HEK293 (cell line): ENCODE data around the gene MPC2.

Experiments used
- CTCF ChIA-PET: fragments of 350-600 bp; formaldehyde crosslinking; extraction: SDS; loops from one replicate; lab custom pipeline; 2021; ENCODE audit warnings: antibody characterized with exemption; lab: Yijun Ruan, JAX
- POLR2A ChIA-PET: fragments of 300-600 bp; formaldehyde crosslinking; extraction: SDS; loops from one replicate; lab custom pipeline; 2020; ENCODE audit warnings: antibody characterized with exemption, inconsistent platforms; lab: Yijun Ruan, JAX
- H3K27ac ChIP-seq: fragments of 200-500 bp; sonication (Bioruptor generic); 2 replicates; pipeline ENCODE4 v1.5.1; 2014; ENCODE audit warnings: low read depth, low read length, control low read depth, inconsistent platforms; ENCODE audit errors: extremely low read depth
- H3K36me3 ChIP-seq, 2 experiments: fragments of 200-500 bp in 1 of 2; sonication (Bioruptor generic) in 1 of 2; 1 replicate in 1 of 2; 2 replicates in 1 of 2; pipeline ENCODE4 v1.5.1; 2014 to 2017; ENCODE audit warnings: inconsistent platforms in 2 of 2, low read length in 2 of 2; ENCODE audit not compliant: control insufficient read depth in 2 of 2, insufficient read depth in 1 of 2
- H3K4me1 ChIP-seq: fragments of 200-500 bp; sonication (Bioruptor generic); 2 replicates; pipeline ENCODE4 v1.5.1; 2014; ENCODE audit warnings: mild to moderate bottlenecking, low read length, inconsistent platforms; ENCODE audit not compliant: control insufficient read depth, insufficient read depth
- H3K4me3 ChIP-seq: 2 replicates; pipeline ENCODE4 v1.5.1; 2011; ENCODE audit warnings: low read depth, mild to moderate bottlenecking, control low read depth, low read length, moderate library complexity
- H3K9me3 ChIP-seq: fragments of 200-500 bp; sonication (Bioruptor generic); 2 replicates; pipeline ENCODE4 v1.5.1; 2014; ENCODE audit warnings: low read depth, low read length, inconsistent platforms; ENCODE audit not compliant: control insufficient read depth, insufficient read depth
- BCL11A ChIP-seq: fragments of 450-650 bp; formaldehyde crosslinking; IDR thresholded peaks from 2 replicates; pipeline ENCODE4 v1.5.1; 2016; ENCODE audit warnings: low read depth, missing biosample characterization, missing genetic modification characterization
- FEZF1 ChIP-seq: fragments of 450-650 bp; formaldehyde crosslinking; IDR thresholded peaks from 2 replicates; pipeline ENCODE4 v1.5.1; 2016; ENCODE audit warnings: missing biosample characterization, missing genetic modification characterization
- GFI1B ChIP-seq: fragments of 450-650 bp; formaldehyde crosslinking; IDR thresholded peaks from 2 replicates; pipeline ENCODE4 v1.5.1; 2016; ENCODE audit warnings: missing biosample characterization, missing genetic modification characterization
- GLI2 ChIP-seq: fragments of 450-650 bp; formaldehyde crosslinking; IDR thresholded peaks from 2 replicates; pipeline ENCODE4; 2017; ENCODE audit warnings: missing biosample characterization, missing genetic modification characterization, low read depth, borderline replicate concordance
- HOXD13 ChIP-seq: sonication (generic); formaldehyde crosslinking; IDR thresholded peaks from 2 replicates; pipeline ENCODE4 v1.8.0; 2022; ENCODE audit warnings: missing genetic modification reagents, borderline replicate concordance
- IKZF3 ChIP-seq: fragments of 450-650 bp; IDR thresholded peaks from 2 replicates; pipeline ENCODE4 v1.5.0; 2018; ENCODE audit warnings: missing biosample characterization, mild to moderate bottlenecking, missing genetic modification characterization, moderate library complexity
- MYNN ChIP-seq: fragments of 450-650 bp; formaldehyde crosslinking; IDR thresholded peaks from 2 replicates; pipeline ENCODE4 v1.5.1; 2016; ENCODE audit warnings: missing biosample characterization, missing genetic modification characterization, borderline replicate concordance
- MZF1 ChIP-seq: fragments of 450-650 bp; formaldehyde crosslinking; IDR thresholded peaks from 2 replicates; pipeline ENCODE4 v1.5.1; 2017; ENCODE audit warnings: missing biosample characterization, missing genetic modification characterization, borderline replicate concordance
- OVOL3 ChIP-seq: fragments of 450-650 bp; formaldehyde crosslinking; IDR thresholded peaks from 2 replicates; pipeline ENCODE4 v1.5.1; 2016; ENCODE audit warnings: missing biosample characterization, missing genetic modification characterization
- YY1 ChIP-seq: fragments of 450-650 bp; formaldehyde crosslinking; IDR thresholded peaks from 2 replicates; pipeline ENCODE4 v1.5.1; 2018; ENCODE audit warnings: missing biosample characterization, missing genetic modification characterization
- ZBTB17 ChIP-seq: fragments of 450-650 bp; formaldehyde crosslinking; IDR thresholded peaks from 2 replicates; pipeline ENCODE4 v1.5.1; 2016; ENCODE audit warnings: missing biosample characterization, missing genetic modification characterization
- ZBTB8A ChIP-seq: fragments of 450-650 bp; formaldehyde crosslinking; IDR thresholded peaks from 2 replicates; pipeline ENCODE4 v1.5.1; 2016; ENCODE audit warnings: missing biosample characterization, missing genetic modification characterization
- ZEB2 ChIP-seq: fragments of 450-650 bp; formaldehyde crosslinking; IDR thresholded peaks from 2 replicates; pipeline ENCODE4 v1.5.1; 2016; ENCODE audit warnings: missing biosample characterization, missing genetic modification characterization
- ZFHX2 ChIP-seq: fragments of 450-650 bp; formaldehyde crosslinking; conservative IDR thresholded peaks from 2 replicates; pipeline ENCODE4 v1.5.1; 2016; ENCODE audit warnings: missing biosample characterization, missing genetic modification characterization
- ZNF112 ChIP-seq: fragments of 450-650 bp; formaldehyde crosslinking; IDR thresholded peaks from 2 replicates; pipeline ENCODE4 v1.5.0; 2017; ENCODE audit warnings: missing biosample characterization, missing genetic modification characterization
- ZNF175 ChIP-seq: fragments of 450-650 bp; formaldehyde crosslinking; IDR thresholded peaks from 2 replicates; pipeline ENCODE4 v1.5.1; 2016; ENCODE audit warnings: missing biosample characterization, missing genetic modification characterization
- ZNF211 ChIP-seq: fragments of 450-650 bp; formaldehyde crosslinking; IDR thresholded peaks from 2 replicates; pipeline ENCODE4 v1.5.1; 2016; ENCODE audit warnings: low read depth, missing biosample characterization, missing genetic modification characterization
- ZNF266 ChIP-seq: fragments of 450-650 bp; formaldehyde crosslinking; IDR thresholded peaks from 2 replicates; pipeline ENCODE4 v1.5.1; 2016; ENCODE audit warnings: missing biosample characterization, missing genetic modification characterization, low read depth
- ZNF302 ChIP-seq: fragments of 450-650 bp; formaldehyde crosslinking; IDR thresholded peaks from 2 replicates; pipeline ENCODE4 v1.5.1; 2016; ENCODE audit warnings: missing biosample characterization, missing genetic modification characterization, low read depth
- ZNF549 ChIP-seq: fragments of 450-650 bp; IDR thresholded peaks from 2 replicates; pipeline ENCODE4 v1.5.1; 2018; ENCODE audit warnings: missing biosample characterization, missing genetic modification characterization, mild to moderate bottlenecking, inconsistent platforms, moderate library complexity
- ZNF560 ChIP-seq: fragments of 450-650 bp; formaldehyde crosslinking; IDR thresholded peaks from 2 replicates; pipeline ENCODE4 v1.5.1; 2017; ENCODE audit warnings: missing biosample characterization, missing genetic modification characterization, borderline replicate concordance
- ZNF600 ChIP-seq: fragments of 450-650 bp; formaldehyde crosslinking; IDR thresholded peaks from 2 replicates; pipeline ENCODE4 v1.5.1; 2016; ENCODE audit warnings: missing biosample characterization, missing genetic modification characterization
- ZNF629 ChIP-seq: fragments of 450-650 bp; formaldehyde crosslinking; IDR thresholded peaks from 2 replicates; pipeline ENCODE4 v1.5.1; 2017; ENCODE audit warnings: missing biosample characterization, missing genetic modification characterization
- ZNF654 ChIP-seq: fragments of 450-650 bp; formaldehyde crosslinking; IDR thresholded peaks from 2 replicates; pipeline ENCODE4 v1.5.1; 2016; ENCODE audit warnings: low read depth, missing biosample characterization, missing genetic modification characterization
- ZNF658 ChIP-seq: fragments of 450-650 bp; formaldehyde crosslinking; IDR thresholded peaks from 2 replicates; pipeline ENCODE4; 2016; ENCODE audit warnings: missing biosample characterization, missing genetic modification characterization
- ZNF76 ChIP-seq: fragments of 450-650 bp; formaldehyde crosslinking; IDR thresholded peaks from 2 replicates; pipeline ENCODE4; 2016; ENCODE audit warnings: low read depth, missing biosample characterization, missing genetic modification characterization, borderline replicate concordance
- ZSCAN30 ChIP-seq: fragments of 450-650 bp; IDR thresholded peaks from 2 replicates; pipeline ENCODE4 v1.5.1; 2018; ENCODE audit warnings: missing biosample characterization, mild to moderate bottlenecking, missing genetic modification characterization, moderate library complexity
- TF ChIP-seq, protein P1 (sequence below): fragments of 450-650 bp; formaldehyde crosslinking; IDR thresholded peaks from 2 replicates; pipeline ENCODE4 v1.5.1; 2016; ENCODE audit warnings: missing biosample characterization, missing genetic modification characterization
- TF ChIP-seq, protein P2 (sequence below): fragments of 450-650 bp; formaldehyde crosslinking; IDR thresholded peaks from 2 replicates; pipeline ENCODE4 v1.5.1; 2016; ENCODE audit warnings: missing biosample characterization, missing genetic modification characterization

The MPC2 gene

DNA sequence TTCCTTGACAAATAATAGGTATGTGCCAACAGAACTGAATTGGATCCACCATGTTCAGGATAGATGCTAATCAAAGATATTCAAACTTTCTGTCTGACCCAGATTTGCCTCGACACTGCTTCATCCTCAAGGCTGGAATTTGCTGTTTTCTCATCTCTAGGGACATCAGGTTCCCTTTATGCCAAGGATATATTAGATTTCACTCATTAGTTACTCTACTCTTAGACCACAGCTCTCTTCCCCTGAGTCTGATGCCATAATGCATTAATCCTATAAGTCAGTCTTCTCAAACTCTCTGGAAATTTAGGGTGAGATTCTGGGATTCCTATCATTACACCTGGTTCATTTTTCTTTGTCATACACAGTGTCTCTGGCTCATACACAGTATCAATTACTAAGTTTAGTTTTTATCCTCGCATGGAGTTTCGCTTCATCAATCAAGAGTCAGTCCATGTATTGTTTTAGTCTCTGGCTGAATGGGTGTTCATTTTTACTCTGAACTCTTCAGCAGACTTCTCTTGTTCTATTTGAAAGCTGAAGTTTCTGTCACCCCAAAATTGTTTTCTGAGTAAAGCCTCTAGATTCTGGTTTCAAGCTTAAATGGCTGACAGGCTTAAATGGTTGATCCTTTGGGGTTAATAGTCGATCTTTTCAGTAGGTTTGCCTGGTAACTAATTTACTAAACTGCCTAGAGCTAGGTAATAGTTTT is 9.7 kb downstream of the MPC2 start:
- TF ChIP-seq FEZF1 (tag by site-specific recombination): no peak
- TF ChIP-seq OVOL3 (tag by site-specific recombination): no peak
- TF ChIP-seq GLI2: no peak
- TF ChIP-seq ZNF112 (tag by site-specific recombination): no peak
- TF ChIP-seq ZNF302 (tag by site-specific recombination): no peak
- TF ChIP-seq ZNF560: no peak
- TF ChIP-seq MZF1 (tag by site-specific recombination): no peak
- TF ChIP-seq ZNF76 (tag by site-specific recombination): no peak
- TF ChIP-seq, protein P1, sequence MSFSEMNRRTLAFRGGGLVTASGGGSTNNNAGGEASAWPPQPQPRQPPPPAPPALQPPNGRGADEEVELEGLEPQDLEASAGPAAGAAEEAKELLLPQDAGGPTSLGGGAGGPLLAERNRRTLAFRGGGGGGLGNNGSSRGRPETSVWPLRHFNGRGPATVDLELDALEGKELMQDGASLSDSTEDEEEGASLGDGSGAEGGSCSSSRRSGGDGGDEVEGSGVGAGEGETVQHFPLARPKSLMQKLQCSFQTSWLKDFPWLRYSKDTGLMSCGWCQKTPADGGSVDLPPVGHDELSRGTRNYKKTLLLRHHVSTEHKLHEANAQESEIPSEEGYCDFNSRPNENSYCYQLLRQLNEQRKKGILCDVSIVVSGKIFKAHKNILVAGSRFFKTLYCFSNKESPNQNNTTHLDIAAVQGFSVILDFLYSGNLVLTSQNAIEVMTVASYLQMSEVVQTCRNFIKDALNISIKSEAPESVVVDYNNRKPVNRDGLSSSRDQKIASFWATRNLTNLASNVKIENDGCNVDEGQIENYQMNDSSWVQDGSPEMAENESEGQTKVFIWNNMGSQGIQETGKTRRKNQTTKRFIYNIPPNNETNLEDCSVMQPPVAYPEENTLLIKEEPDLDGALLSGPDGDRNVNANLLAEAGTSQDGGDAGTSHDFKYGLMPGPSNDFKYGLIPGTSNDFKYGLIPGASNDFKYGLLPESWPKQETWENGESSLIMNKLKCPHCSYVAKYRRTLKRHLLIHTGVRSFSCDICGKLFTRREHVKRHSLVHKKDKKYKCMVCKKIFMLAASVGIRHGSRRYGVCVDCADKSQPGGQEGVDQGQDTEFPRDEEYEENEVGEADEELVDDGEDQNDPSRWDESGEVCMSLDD (tag by site-specific recombination): no peak
- TF ChIP-seq ZNF654 (tag by site-specific recombination): no peak
- TF ChIP-seq MYNN (tag by site-specific recombination): no peak
- POLR2A ChIA-PET: interaction anchor here (0.5 to 3.7 kb wide), 3 partner anchors 9 to 211 kb away, joined by 3 to 37 read pairs (median 5); partner anchors contain the start of genes DCAF6 and MPC2
- CTCF ChIA-PET: interaction anchor here (0.8 to 1.6 kb wide), 2 partner anchors 9 to 155 kb away, joined by 6 to 7 read pairs; no protein-coding TSS in a partner anchor
- H3K9me3 ChIP-seq: no peaks in the 10 kb centered on the region
- no peaks in the 10 kb centered on the region for H3K36me3 ChIP-seq
- H3K27ac ChIP-seq: peak overlapping the region; percentile 58
- no peak overlapping the region for H3K4me3 ChIP-seq
- H3K4me1 ChIP-seq: peaks cover 17% of the 10 kb centered on the region

DNA sequence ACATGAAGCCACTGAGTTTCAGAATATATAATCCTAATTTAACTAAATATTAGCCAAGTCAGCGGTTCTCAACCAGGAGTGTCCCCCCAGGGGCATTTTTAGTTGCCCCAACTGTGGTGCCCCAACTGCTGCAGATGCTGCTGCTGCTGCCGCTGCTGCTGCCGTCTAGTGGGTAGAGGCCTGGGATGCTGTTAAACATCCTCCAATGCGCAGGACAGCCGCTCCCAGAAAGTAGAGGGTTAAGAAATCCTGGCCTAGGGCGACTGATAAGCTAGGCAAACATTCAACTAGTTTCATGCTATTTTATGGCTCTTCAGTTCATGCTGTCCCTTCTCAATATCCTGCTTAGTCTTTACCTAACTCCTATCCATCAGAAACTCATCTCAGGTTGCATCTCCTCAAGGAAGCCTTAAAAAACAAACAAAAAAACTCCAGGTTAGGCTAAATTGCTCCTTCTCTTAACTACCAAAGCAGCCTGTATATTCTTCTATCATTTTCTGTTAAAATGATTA is 10.3 kb downstream of the MPC2 start:
- CTCF ChIA-PET: interaction anchor here (0.8 to 1.6 kb wide), 2 partner anchors 8 to 156 kb away, joined by 6 to 7 read pairs; no protein-coding TSS in a partner anchor
- H3K4me3 ChIP-seq: no peak overlapping the region
- H3K4me1 ChIP-seq: peaks cover 17% of the 10 kb centered on the region
- peak overlapping the region; percentile 58 for H3K27ac ChIP-seq
- POLR2A ChIA-PET: interaction anchor here (0.5 to 3.7 kb wide), 3 partner anchors 10 to 210 kb away, joined by 3 to 37 read pairs (median 5); partner anchors contain the start of genes DCAF6 and MPC2
- H3K36me3 ChIP-seq: no peaks in the 10 kb centered on the region
- no peaks in the 10 kb centered on the region for H3K9me3 ChIP-seq
- TF ChIP-seq ZNF266 (tag by site-specific recombination) (no peak), ZNF629 (tag by site-specific recombination) (peak; percentile 73; the same call in 1 of the 2 replicates), YY1 (no peak), HOXD13 (CRISPR knock-in tag) (0 out of 2 replicates have a peak, but pooled peaks have one; percentile 17), ZBTB8A (tag by site-specific recombination) (peak; percentile 67), IKZF3 (tag by site-specific recombination) (peak; percentile 94), ZBTB17 (peak; percentile 53; the same call in 1 of the 2 replicates), ZFHX2 (tag by site-specific recombination) (no peak), ZNF211 (tag by site-specific recombination) (no peak), ZSCAN30 (peak; percentile 82), ZEB2 (tag by site-specific recombination) (peak; percentile 80), OVOL3 (tag by site-specific recombination) (0 out of 2 replicates have a peak, but pooled peaks have one; percentile 44), ZNF175 (tag by site-specific recombination) (no peak), ZNF600 (tag by site-specific recombination) (peak; percentile 72), ZNF658 (tag by site-specific recombination) (no peak), GFI1B (tag by site-specific recombination) (peak; percentile 96), BCL11A (tag by site-specific recombination) (0 out of 2 replicates have a peak, but pooled peaks have one; percentile 26), ZNF549 (peak; percentile 31; the same call in 1 of the 2 replicates)
- TF ChIP-seq, protein P2, sequence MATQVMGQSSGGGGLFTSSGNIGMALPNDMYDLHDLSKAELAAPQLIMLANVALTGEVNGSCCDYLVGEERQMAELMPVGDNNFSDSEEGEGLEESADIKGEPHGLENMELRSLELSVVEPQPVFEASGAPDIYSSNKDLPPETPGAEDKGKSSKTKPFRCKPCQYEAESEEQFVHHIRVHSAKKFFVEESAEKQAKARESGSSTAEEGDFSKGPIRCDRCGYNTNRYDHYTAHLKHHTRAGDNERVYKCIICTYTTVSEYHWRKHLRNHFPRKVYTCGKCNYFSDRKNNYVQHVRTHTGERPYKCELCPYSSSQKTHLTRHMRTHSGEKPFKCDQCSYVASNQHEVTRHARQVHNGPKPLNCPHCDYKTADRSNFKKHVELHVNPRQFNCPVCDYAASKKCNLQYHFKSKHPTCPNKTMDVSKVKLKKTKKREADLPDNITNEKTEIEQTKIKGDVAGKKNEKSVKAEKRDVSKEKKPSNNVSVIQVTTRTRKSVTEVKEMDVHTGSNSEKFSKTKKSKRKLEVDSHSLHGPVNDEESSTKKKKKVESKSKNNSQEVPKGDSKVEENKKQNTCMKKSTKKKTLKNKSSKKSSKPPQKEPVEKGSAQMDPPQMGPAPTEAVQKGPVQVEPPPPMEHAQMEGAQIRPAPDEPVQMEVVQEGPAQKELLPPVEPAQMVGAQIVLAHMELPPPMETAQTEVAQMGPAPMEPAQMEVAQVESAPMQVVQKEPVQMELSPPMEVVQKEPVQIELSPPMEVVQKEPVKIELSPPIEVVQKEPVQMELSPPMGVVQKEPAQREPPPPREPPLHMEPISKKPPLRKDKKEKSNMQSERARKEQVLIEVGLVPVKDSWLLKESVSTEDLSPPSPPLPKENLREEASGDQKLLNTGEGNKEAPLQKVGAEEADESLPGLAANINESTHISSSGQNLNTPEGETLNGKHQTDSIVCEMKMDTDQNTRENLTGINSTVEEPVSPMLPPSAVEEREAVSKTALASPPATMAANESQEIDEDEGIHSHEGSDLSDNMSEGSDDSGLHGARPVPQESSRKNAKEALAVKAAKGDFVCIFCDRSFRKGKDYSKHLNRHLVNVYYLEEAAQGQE: 0 out of 2 replicates have a peak, but pooled peaks have one; percentile 31
